Left ventricle myocardium inferior (tissue), 1 donor: ENCODE measurements around the gene LGR6. TPM values are rescaled to one million over a fixed set of nuclear protein-coding genes. Genes with fewer than 3 reads are reported as not detected.

ENCODE experiments used
- DNase-seq: peaks from one replicate; pipeline ENCODE4 v3.0.0-alpha.2; 2020
- H3K27ac ChIP-seq: fragments of 200-600 bp; replicated peaks from 2 replicates; pipeline ENCODE4 v1.8.0; 2021
- H3K27me3 ChIP-seq: fragments of 200-600 bp; 2 replicates; pipeline ENCODE4 v1.8.0; 2021; ENCODE audit warnings: low read depth
- H3K36me3 ChIP-seq: fragments of 200-600 bp; 2 replicates; pipeline ENCODE4 v1.8.0; 2021
- H3K4me1 ChIP-seq: fragments of 200-600 bp; 2 replicates; pipeline ENCODE4 v1.8.0; 2021
- H3K4me3 ChIP-seq: fragments of 200-600 bp; 2 replicates; pipeline ENCODE4 v1.8.0; 2021; ENCODE audit warnings: mild to moderate bottlenecking, moderate library complexity
- H3K9me3 ChIP-seq: fragments of 200-600 bp; replicated peaks from 2 replicates; pipeline ENCODE4 v1.8.0; 2021
- CTCF ChIP-seq: fragments of 200-600 bp; IDR thresholded peaks from 2 replicates; pipeline ENCODE4 v1.8.0; 2021; ENCODE audit warnings: antibody characterized with exemption, mild to moderate bottlenecking, borderline replicate concordance
- intact Hi-C: fragments of 100-400 bp; cut with micrococcal nuclease; formaldehyde crosslinking; loops from one replicate; pipeline ENCODE4 v1.11.0; 2022
- total RNA-seq: library from RNA; stranded (reverse); fragmentation: NEBNext Ultra II Directional; extraction: Animal tissue kit (Norgen Biotek cat#: 25700); gene quantifications from one replicate; pipeline ENCODE4 v1.2.1, GENCODE V29; 2021
- donor health status: DM: no; HTN: yes; CAD: no; lungs with severe emphysema.

Gene LGR6
- total RNA-seq, 1 donor from 2014 or later, result 0.60 TPM

DNA sequence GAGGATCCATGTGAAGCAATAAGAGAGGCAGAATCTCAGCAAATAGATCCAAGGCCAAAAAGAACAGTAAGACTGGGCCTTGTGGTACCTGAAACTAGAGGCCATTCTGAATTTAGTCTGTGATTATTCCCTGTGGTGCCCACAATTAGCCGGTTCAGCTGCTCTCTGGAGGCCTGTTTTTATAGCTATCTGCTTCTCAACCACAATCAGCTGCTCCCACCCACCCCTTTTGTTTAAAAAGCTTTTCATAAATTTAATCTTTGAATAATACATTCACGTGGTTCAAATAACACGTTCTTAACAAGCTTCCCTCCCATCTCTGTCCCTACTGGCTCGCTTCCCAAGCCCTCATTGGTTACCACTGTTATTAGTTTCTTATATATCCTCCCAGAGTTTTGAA, 130.1 kb downstream of the LGR6 start:
- H3K4me3 ChIP-seq, result no peak overlapping the region
- no peak overlapping the region for H3K27ac ChIP-seq
- H3K4me1 ChIP-seq, result no peaks in the 10 kb centered on the region
- H3K36me3 ChIP-seq, result no peaks in the 10 kb centered on the region
- H3K27me3 ChIP-seq, result peaks cover 5% of the 10 kb centered on the region
- H3K9me3 ChIP-seq, result no peaks in the 10 kb centered on the region
- TF ChIP-seq CTCF, result no peak
- DNase-seq, result no peak
- intact Hi-C loops, result no loop called here

DNA sequence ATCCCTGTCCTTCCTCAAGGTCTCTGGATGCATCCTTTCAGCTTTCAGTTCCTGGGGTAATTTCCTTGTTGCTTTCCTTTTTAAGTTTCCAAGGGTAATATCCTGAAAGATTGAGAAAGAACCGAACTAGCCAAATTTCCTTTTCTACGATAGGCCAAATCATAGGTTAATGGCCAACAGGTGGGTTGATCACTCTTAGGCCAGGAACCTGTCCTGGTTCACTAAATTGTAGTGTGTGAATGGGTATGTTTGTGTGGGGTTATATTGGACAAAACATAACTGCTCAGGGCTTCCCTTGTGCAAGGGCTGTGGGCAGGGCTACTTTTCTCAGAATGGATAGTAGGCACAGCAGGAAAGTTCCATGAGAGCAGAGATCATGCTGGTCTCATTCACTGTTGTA, 131.0 kb downstream of the LGR6 start:
- H3K4me1 ChIP-seq, result no peaks in the 10 kb centered on the region
- intact Hi-C loops, result no loop called here
- H3K27me3 ChIP-seq, result peaks cover 5% of the 10 kb centered on the region
- no peak for TF ChIP-seq CTCF
- no peaks in the 10 kb centered on the region for H3K9me3 ChIP-seq
- DNase-seq, result no peak
- no peak overlapping the region for H3K27ac ChIP-seq
- no peaks in the 10 kb centered on the region for H3K36me3 ChIP-seq
- H3K4me3 ChIP-seq, result no peak overlapping the region

GRCh38 chr1:202329891-202330290, 136.3 kb downstream of the LGR6 start:
- Histone ChIP-seq H3K27ac (no peak overlapping the region), H3K36me3 (peaks cover 6% of the 10 kb centered on the region), H3K4me1 (peaks cover 10% of the 10 kb centered on the region), H3K27me3 (no peaks in the 10 kb centered on the region), H3K4me3 (no peak overlapping the region), H3K9me3 (no peaks in the 10 kb centered on the region)
- no peak for DNase-seq
- peak; percentile 21 for TF ChIP-seq CTCF
- intact Hi-C loops, result no loop called here

GRCh38 chr1:202333861-202334260, 140.3 kb downstream of the LGR6 start:
- intact Hi-C loops, result no loop called here
- DNase-seq, result no peak
- Histone ChIP-seq H3K9me3 (no peaks in the 10 kb centered on the region), H3K4me3 (no peak overlapping the region), H3K36me3 (peaks cover 6% of the 10 kb centered on the region), H3K27me3 (no peaks in the 10 kb centered on the region), H3K4me1 (peaks cover 10% of the 10 kb centered on the region), H3K27ac (no peak overlapping the region)
- TF ChIP-seq CTCF, result no peak

- Histone ChIP-seq H3K4me1 (peaks cover 36% of the 10 kb centered on the region), H3K27ac (no peak overlapping the region), H3K36me3 (no peaks in the 10 kb centered on the region), H3K4me3 (no peak overlapping the region), H3K9me3 (no peaks in the 10 kb centered on the region), H3K27me3 (no peaks in the 10 kb centered on the region)
- DNase-seq, result no peak
- peak; percentile 83 for TF ChIP-seq CTCF
- intact Hi-C loops, result loop anchor here (10.0 kb wide), 1 partner anchor 381 kb away; no protein-coding TSS in a partner anchor
Observed at GRCh38 chr1:202343652-202344349, 150.2 kb downstream of the LGR6 start.
